A673 (cell line): ENCODE results near the gene FMN2.

Experiments used
- EZH2 ChIP-seq: fragments of 200-600 bp; sonication (generic); IDR thresholded peaks from 2 replicates; pipeline ENCODE4 v1.6.1; 2017; ENCODE audit warnings: borderline replicate concordance, low read depth, mild to moderate bottlenecking, mixed read lengths, antibody characterized with exemption, low read length; ENCODE audit not compliant: poor library complexity, severe bottlenecking
- TF ChIP-seq, protein P1 (sequence below): fragments of 300-800, 200-600 bp; sonication (generic); conservative IDR thresholded peaks from 2 replicates; pipeline ENCODE4 v1.5.1; 2017; ENCODE audit warnings: low read depth, mild to moderate bottlenecking, antibody characterized with exemption, low read length, moderate library complexity, mixed read lengths

DNA sequence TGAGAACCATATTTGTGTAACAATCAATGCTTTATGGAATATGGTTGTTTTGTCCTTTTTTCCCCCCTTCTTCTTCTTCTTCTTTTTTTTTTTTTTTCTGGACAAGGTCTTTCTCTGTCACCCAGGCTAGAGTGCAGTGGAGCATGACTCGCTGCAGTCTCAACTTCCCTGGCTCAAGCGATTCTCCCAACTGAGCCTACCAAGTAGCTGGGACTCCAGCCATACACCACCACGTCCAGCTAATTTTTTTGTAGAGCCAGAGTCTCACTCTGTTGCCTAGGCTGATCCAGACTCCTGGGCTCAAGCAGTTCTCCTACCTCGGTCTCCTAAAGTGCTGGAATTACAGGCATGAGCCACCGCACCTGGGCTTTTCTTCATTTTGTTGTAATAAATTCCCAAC lies 86.7 kb downstream of the FMN2 start:
- TF ChIP-seq, protein P1, sequence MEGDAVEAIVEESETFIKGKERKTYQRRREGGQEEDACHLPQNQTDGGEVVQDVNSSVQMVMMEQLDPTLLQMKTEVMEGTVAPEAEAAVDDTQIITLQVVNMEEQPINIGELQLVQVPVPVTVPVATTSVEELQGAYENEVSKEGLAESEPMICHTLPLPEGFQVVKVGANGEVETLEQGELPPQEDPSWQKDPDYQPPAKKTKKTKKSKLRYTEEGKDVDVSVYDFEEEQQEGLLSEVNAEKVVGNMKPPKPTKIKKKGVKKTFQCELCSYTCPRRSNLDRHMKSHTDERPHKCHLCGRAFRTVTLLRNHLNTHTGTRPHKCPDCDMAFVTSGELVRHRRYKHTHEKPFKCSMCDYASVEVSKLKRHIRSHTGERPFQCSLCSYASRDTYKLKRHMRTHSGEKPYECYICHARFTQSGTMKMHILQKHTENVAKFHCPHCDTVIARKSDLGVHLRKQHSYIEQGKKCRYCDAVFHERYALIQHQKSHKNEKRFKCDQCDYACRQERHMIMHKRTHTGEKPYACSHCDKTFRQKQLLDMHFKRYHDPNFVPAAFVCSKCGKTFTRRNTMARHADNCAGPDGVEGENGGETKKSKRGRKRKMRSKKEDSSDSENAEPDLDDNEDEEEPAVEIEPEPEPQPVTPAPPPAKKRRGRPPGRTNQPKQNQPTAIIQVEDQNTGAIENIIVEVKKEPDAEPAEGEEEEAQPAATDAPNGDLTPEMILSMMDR: no peak
- no peak for TF ChIP-seq EZH2
